ENCODE measurements around the gene ZYG11A. TPM values are rescaled to one million over a fixed set of nuclear protein-coding genes. Genes with fewer than 3 reads are reported as not detected.

Gene ZYG11A
- total and polyA plus RNA-seq, 4 donors = 0.38 to 1.8 (median 0.76) TPM

DNA sequence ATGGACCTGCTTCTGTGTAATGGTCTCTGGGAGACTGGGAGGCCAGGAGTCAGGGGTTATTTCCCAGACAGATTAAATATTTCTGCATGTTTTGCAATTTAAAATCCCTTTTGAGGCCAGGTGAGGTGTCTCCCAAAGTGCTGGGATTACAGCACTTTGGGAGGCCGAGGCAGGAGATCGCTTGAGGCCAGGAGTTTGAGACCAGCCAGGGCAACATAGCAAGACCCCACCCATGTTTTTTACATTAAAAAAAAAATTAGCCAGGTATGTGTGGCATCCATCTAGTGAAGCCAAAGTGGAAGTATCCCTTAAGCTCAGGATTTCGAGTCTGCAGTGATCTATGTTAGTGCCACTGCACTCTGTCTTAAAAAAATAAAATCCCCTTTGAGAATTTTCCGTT, 44.9 kb downstream of the ZYG11A start:
- TF ChIP-seq RAD21 (IDR thresholded peaks at IDR 0.05) (no peak), SP1 (IDR thresholded peaks at IDR 0.05) (no peak), RXRA (IDR thresholded peaks at IDR 0.05) (no peak)
- TF ChIP-seq, protein P1, sequence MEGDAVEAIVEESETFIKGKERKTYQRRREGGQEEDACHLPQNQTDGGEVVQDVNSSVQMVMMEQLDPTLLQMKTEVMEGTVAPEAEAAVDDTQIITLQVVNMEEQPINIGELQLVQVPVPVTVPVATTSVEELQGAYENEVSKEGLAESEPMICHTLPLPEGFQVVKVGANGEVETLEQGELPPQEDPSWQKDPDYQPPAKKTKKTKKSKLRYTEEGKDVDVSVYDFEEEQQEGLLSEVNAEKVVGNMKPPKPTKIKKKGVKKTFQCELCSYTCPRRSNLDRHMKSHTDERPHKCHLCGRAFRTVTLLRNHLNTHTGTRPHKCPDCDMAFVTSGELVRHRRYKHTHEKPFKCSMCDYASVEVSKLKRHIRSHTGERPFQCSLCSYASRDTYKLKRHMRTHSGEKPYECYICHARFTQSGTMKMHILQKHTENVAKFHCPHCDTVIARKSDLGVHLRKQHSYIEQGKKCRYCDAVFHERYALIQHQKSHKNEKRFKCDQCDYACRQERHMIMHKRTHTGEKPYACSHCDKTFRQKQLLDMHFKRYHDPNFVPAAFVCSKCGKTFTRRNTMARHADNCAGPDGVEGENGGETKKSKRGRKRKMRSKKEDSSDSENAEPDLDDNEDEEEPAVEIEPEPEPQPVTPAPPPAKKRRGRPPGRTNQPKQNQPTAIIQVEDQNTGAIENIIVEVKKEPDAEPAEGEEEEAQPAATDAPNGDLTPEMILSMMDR (IDR thresholded peaks at IDR 0.05; ENCODE audit: low read depth, low read length, missing input control) = no peak
- TF ChIP-seq, protein P2, sequence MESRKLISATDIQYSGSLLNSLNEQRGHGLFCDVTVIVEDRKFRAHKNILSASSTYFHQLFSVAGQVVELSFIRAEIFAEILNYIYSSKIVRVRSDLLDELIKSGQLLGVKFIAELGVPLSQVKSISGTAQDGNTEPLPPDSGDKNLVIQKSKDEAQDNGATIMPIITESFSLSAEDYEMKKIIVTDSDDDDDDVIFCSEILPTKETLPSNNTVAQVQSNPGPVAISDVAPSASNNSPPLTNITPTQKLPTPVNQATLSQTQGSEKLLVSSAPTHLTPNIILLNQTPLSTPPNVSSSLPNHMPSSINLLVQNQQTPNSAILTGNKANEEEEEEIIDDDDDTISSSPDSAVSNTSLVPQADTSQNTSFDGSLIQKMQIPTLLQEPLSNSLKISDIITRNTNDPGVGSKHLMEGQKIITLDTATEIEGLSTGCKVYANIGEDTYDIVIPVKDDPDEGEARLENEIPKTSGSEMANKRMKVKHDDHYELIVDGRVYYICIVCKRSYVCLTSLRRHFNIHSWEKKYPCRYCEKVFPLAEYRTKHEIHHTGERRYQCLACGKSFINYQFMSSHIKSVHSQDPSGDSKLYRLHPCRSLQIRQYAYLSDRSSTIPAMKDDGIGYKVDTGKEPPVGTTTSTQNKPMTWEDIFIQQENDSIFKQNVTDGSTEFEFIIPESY (IDR thresholded peaks at IDR 0.05) = no peak
- DNase-seq (ENCODE audit: low spot score) = no peak
- Histone ChIP-seq H3K27ac (ENCODE audit: low read depth in 1 of 2, low read length in 2 of 2) (no peak overlapping the region), H3K4me1 (ENCODE audit: control insufficient read depth in 4 of 4, insufficient read depth in 4 of 4, low read length in 3 of 4) (no peaks in the 10 kb centered on the region), H3K9ac (ENCODE audit: low read depth in 1 of 2, low read length in 2 of 2) (no peak overlapping the region), H3K36me3 (ENCODE audit: control insufficient read depth in 4 of 4, insufficient read depth in 3 of 4, low read depth in 1 of 4, low read length in 3 of 4) (peaks cover 0 to 2% (median 0%) of the 10 kb centered on the region in 4 donors), H3K9me3 (ENCODE audit: control insufficient read depth in 4 of 4, low read length in 3 of 4) (no peaks in the 10 kb centered on the region), H3K4me3 (ENCODE audit: low read depth in 1 of 3, low read length in 3 of 3) (no peak overlapping the region), H3K27me3 (ENCODE audit: control insufficient read depth in 4 of 4, insufficient read depth in 4 of 4, low read length in 3 of 4) (no peaks in the 10 kb centered on the region)
- 94% methylated on average over 4 of the region's 4 CpGs for WGBS

DNA sequence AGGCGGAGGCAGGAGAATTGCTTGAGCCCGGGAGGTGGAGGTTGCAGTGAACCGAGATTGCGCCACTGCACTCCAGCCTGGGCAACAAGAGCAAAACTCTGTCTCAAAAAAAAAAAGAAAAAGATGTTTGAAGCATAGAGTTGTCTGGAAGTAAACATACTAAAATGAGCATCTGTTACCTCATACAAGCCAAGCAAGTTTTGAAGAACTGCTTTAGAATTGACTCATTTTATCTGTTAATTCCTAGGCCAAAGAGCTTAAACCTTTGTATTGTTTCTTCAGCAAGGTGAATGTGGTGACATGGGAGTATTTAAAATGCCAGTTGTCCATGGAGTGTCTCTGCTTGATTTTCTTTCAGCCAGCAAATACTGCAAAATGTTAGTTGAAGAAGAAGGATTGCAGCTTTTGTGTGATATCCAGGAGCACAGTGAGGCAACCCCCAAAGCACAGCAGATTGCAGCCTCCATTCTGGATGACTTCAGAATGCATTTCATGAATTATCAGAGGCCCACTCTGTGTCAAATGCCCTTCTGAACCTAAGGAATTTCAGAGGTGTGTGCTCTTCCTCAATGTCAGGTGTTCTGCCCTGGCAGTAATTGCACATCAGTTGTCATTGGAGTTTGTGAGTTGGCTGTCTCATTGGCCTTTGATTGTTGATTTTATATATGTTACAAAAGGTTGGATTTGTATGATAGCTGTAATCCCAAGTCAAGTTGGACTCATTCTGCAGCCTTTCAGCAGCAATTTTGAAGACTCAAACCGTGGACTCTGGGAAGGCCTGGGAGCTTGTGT, 50.1 kb downstream of the ZYG11A start:
- WGBS = 97% methylated on average over 5 of the region's 5 CpGs
- Histone ChIP-seq H3K9ac (ENCODE audit: low read depth in 1 of 2, low read length in 2 of 2) (no peak overlapping the region), H3K27me3 (ENCODE audit: control insufficient read depth in 4 of 4, insufficient read depth in 4 of 4, low read length in 3 of 4) (no peaks in the 10 kb centered on the region), H3K27ac (ENCODE audit: low read depth in 1 of 2, low read length in 2 of 2) (no peak overlapping the region), H3K4me3 (ENCODE audit: low read depth in 1 of 3, low read length in 3 of 3) (no peak overlapping the region), H3K4me1 (ENCODE audit: control insufficient read depth in 4 of 4, insufficient read depth in 4 of 4, low read length in 3 of 4) (no peaks in the 10 kb centered on the region), H3K9me3 (ENCODE audit: control insufficient read depth in 4 of 4, low read length in 3 of 4) (no peaks in the 10 kb centered on the region), H3K36me3 (ENCODE audit: control insufficient read depth in 4 of 4, insufficient read depth in 3 of 4, low read depth in 1 of 4, low read length in 3 of 4) (peaks cover 1 to 24% (median 16%) of the 10 kb centered on the region in 4 donors)
- no peak for DNase-seq (ENCODE audit: low spot score)
- TF ChIP-seq JUND (IDR thresholded peaks at IDR 0.05) (no peak), NR2F2 (IDR thresholded peaks at IDR 0.05) (no peak), HNF4G (IDR thresholded peaks at IDR 0.05) (no peak), HNF4A (conservative IDR thresholded peaks at IDR 0.05) (no peak)
- TF ChIP-seq, protein P2 (IDR thresholded peaks at IDR 0.05) = no peak

DNA sequence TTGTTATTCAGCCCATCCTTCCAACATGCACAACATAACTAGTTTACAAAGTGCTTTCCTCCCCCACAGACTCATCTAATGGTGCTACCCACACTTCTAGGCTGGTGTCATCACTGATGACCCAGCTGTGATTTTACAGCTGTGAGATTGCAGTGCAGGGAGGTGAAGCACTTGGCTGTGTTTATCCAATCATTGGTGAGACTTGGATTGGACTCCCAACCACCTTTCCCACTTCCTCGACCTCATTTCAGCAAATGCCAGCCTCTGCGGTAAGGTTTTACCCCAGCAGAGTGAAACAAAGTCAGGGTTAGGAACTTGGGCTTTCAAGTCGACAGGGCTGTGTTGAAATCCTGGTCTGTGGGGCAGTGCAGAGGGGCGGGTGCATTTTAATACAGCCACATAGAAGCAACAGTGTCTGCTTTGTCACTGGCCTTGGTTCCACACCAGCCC, 56.9 kb downstream of the ZYG11A start:
- Histone ChIP-seq H3K27ac (ENCODE audit: low read depth in 1 of 2, low read length in 2 of 2) (peak overlapping the region in 1 of 2 donors; percentile 0), H3K36me3 (ENCODE audit: control insufficient read depth in 4 of 4, insufficient read depth in 3 of 4, low read depth in 1 of 4, low read length in 3 of 4) (peaks cover 3 to 51% (median 27%) of the 10 kb centered on the region in 4 donors)
- TF ChIP-seq, protein P3, sequence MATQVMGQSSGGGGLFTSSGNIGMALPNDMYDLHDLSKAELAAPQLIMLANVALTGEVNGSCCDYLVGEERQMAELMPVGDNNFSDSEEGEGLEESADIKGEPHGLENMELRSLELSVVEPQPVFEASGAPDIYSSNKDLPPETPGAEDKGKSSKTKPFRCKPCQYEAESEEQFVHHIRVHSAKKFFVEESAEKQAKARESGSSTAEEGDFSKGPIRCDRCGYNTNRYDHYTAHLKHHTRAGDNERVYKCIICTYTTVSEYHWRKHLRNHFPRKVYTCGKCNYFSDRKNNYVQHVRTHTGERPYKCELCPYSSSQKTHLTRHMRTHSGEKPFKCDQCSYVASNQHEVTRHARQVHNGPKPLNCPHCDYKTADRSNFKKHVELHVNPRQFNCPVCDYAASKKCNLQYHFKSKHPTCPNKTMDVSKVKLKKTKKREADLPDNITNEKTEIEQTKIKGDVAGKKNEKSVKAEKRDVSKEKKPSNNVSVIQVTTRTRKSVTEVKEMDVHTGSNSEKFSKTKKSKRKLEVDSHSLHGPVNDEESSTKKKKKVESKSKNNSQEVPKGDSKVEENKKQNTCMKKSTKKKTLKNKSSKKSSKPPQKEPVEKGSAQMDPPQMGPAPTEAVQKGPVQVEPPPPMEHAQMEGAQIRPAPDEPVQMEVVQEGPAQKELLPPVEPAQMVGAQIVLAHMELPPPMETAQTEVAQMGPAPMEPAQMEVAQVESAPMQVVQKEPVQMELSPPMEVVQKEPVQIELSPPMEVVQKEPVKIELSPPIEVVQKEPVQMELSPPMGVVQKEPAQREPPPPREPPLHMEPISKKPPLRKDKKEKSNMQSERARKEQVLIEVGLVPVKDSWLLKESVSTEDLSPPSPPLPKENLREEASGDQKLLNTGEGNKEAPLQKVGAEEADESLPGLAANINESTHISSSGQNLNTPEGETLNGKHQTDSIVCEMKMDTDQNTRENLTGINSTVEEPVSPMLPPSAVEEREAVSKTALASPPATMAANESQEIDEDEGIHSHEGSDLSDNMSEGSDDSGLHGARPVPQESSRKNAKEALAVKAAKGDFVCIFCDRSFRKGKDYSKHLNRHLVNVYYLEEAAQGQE (IDR thresholded peaks at IDR 0.05) = no peak
- TF ChIP-seq JUND (IDR thresholded peaks at IDR 0.05) (no peak), TAF1 (conservative IDR thresholded peaks at IDR 0.05) (peak; percentile 43), EGR1 (IDR thresholded peaks at IDR 0.05; ENCODE audit: low read depth in 2 of 2) (no peak), FOXA1 (IDR thresholded peaks at IDR 0.05) (no peak), YY1 (IDR thresholded peaks at IDR 0.05) (no peak), HNF4A (conservative IDR thresholded peaks at IDR 0.05) (peak in 1 of 2 donors; percentile 61)
- TF ChIP-seq, protein P4, sequence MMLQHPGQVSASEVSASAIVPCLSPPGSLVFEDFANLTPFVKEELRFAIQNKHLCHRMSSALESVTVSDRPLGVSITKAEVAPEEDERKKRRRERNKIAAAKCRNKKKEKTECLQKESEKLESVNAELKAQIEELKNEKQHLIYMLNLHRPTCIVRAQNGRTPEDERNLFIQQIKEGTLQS (IDR thresholded peaks at IDR 0.05) = no peak

More for the DNA sequence above, 56.9 kb downstream of the ZYG11A start:
- no peaks in the 10 kb centered on the region for H3K27me3 ChIP-seq (ENCODE audit: control insufficient read depth in 4 of 4, insufficient read depth in 4 of 4, low read length in 3 of 4)
- no peak overlapping the region for H3K4me3 ChIP-seq (ENCODE audit: low read depth in 1 of 3, low read length in 3 of 3)
- no peak for DNase-seq (ENCODE audit: low spot score)
- WGBS = 36% methylated on average over 4 of the region's 4 CpGs
- H3K9ac ChIP-seq (ENCODE audit: low read depth in 1 of 2, low read length in 2 of 2) = no peak overlapping the region
- H3K4me1 ChIP-seq (ENCODE audit: control insufficient read depth in 4 of 4, insufficient read depth in 4 of 4, low read length in 3 of 4) = peaks cover 3 to 36% (median 20%) of the 10 kb centered on the region in 4 donors
- H3K9me3 ChIP-seq (ENCODE audit: control insufficient read depth in 4 of 4, low read length in 3 of 4) = no peaks in the 10 kb centered on the region

All from liver (tissue), 9 donors.